ENCODE measurements around the gene SLC16A8.

Gene SLC16A8

GRCh38 chr22:38112381-38112780 is 28.4 kb upstream of the SLC16A8 start:
- no peak for DNase-seq (ENCODE audit: low spot score)

GRCh38 chr22:38111925-38112355 is 28.0 kb upstream of the SLC16A8 start:
- no peak for DNase-seq (ENCODE audit: low spot score)

DNA sequence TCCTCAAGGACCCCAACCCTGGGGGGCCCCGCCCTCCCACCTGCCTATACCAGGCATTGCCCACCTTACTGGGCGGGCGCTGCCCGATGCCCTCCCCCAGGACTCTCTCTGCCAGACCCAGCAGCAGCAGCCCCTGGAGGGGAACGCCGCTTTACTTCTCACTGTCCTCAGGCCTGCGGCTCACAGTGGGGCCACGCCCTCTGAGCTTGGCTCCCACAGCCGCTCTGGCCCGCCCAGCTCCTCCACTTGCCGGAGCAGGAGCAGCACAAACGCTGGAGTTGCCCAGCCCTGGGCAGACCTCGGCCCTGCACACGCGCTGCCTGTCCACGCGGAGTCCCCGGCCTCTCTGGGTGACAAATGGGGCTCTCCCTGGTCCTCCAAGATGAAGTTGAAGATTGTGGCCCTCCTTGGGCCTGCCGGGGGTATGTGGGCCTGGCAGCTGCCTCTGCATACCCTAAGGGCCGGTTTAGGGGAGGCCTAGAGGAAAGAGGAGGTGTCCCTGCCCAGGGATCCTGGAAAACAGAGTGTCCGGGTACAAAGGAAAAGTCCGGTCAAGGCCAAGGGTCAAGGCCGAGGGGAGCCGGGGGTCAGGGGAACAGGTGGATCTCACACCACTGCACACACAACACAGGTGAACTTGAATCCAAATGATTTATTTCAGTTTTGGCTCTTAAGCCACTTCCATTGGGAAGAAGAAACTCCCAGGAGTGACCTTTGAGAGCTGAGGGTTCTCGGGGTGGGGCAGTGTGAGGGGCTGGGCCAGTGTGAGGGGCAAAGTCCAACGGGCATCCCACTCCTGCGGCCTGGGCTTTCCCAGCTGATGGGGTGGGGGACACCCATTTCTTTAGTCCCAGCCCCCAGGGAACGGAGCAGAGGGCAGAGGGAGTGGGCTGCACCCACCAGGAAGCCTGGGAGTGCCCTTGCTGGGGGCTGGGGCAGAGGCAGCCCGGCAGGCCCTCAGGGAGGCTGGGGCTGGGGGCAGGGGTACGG is 27.2 kb upstream of the SLC16A8 start:
- peak; percentile 70 for DNase-seq (ENCODE audit: low spot score)

GRCh38 chr22:38110008-38110862 is 26.3 kb upstream of the SLC16A8 start, which contains the start of gene BAIAP2L2:
BAIAP2L2 (minus strand) TSS chr22:38110684; CDS start chr22:38110525, 159 bp downstream.
- no peak for DNase-seq (ENCODE audit: low spot score)

- no peak for DNase-seq (ENCODE audit: low spot score)
These were observed 25.5 kb upstream of the SLC16A8 start for GRCh38 chr22:38109371-38110001.

- no peak for DNase-seq (ENCODE audit: low spot score)
These were observed 24.8 kb upstream of the SLC16A8 start for GRCh38 chr22:38108561-38109319.

DNA sequence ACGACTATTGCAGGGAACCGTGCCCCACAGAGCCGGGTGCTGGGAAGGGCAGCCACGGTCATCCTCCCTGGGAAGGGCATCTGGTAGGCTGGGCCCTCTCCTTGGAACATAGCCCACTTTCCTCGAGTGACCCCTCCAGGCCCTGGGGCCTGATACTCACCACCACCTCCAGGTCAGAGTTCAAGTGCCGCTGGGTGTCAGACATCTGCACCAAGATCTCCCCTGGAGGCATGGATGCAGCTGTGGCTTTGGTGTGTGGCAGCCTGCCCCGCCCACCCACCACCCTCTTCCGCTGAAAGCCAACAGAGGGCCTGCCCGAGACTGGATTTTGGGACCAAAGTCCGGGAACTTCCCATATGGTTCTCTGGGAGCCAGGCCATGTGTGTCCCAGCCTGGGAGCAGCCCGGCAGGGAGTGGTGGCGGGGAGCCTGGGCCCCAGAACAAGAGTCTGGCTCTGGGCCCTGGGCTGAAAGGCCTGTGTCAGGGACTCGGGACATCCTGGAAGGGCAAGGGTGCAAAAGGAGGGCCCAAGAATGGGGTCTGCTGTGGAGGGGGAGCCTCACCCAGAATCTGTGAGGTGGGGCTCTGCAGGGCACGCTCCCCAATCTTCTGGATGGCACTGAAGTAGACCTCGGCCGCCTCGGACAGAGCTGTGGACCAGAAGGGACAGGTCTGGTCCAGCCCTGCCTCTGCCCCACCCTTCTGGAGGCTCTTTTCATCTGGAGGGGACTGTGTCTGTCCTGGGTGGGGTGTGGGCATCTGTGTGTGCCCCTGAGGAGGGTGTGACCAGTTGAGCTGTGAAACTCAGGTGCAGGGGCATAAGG is 23.9 kb upstream of the SLC16A8 start:
- DNase-seq (ENCODE audit: low spot score) = peak; percentile 45

GRCh38 chr22:38106814-38107578 is 23.0 kb upstream of the SLC16A8 start:
- no peak for DNase-seq (ENCODE audit: low spot score)

GRCh38 chr22:38104084-38104483 is 20.1 kb upstream of the SLC16A8 start:
- DNase-seq (ENCODE audit: low spot score) = peak; percentile 52

DNA sequence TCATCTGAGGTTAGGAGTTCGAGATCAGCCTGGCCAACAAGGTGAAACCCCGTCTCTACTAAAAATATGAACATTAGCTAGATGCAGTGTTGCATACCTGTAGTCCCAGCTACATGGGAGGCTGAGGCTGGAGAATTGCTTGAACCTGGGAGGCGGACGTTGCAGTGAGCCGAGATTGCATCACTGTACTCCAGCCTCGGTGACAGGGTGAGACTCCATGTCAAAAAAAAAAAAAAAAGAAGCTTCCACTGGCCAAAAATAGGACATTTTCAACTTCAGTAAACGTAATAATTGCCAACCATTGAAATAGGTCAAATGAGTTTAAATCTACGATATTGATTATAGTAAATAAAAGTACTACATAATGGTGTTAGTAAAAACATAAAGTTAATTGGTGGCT is 19.7 kb upstream of the SLC16A8 start:
- DNase-seq (ENCODE audit: low spot score) = no peak

DNA sequence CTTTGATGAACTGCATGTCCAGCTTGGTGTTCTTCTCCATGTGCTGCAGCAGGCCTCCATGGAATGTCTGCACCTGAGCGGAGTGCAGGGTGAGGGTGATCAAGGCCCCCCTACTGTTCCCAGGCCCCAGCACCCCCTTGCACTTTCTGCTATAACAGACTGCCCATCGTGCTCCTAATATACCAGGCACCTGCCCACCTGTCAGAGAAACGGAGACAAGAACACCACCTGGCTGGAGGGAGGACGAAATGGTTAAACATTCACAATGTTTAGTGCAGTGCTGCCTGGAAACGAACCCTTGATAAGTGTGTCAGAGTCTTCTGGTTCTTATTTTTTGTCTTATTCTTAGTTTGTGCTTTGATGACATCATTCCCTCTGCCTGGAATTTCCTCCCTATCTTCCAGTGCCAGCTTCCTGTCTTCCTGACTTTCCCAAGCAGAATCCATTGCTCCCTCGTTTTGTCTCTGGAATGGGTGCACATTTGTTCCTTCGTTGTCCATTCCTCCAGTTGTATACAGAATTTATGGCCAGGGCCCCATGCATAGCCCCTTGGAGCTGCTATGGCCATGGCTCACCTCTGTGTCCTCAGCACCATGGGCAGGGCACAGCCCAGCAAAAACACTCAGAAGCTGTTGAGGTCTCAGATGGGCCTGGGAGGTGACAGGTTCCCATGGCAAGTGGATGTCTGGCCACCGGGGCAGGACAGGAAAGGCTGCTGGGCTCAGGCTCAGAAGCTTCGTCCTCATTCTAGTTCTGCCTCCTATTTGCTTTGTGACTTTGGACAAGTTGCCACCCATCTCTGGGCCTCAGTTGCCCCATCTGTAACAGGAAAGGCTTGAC is 14.6 kb upstream of the SLC16A8 start:
- peak; percentile 80 for DNase-seq (ENCODE audit: low spot score)

DNA sequence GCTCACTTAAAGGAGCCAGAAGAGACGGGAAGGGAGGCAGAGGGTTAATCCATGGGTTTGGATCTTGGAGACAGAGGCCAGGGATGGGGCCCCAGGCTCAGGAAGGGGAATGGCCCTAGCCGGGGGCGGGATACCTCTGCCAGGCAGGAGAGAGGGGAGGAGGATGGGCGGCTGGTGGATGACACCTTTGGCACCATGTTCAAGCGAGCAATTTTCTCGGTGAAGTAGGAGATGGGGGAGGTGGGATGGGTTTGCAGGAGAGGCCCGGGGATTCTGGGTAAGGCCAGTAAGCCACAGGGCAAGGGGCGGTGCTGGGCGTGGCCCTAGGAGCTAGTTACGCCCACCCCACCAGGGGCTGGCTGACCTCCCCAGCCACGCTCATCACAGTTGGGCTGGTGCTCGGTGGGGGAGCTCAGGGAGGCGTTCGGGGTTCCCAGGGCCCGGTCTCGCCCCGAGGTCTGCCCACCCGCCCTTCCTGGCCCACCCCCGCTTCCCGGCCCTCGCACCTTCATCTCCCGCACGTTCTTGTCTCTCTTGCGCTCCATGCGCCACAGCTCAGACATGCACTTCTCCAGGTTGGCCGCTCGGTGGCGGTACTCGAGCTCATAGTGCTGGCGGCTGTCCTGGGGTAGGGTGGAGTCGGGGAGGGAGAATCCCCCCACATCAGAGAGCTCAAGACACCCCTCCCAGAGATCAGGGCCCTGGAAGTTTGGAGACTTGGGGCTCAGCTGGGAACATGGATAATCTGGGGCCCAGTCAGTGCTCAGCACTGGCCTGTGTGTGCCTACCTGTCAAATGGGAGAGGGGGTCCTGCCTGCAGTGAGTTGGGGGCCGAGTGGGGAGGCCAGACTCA is 13.8 kb upstream of the SLC16A8 start:
- DNase-seq (ENCODE audit: low spot score) = no peak

DNA sequence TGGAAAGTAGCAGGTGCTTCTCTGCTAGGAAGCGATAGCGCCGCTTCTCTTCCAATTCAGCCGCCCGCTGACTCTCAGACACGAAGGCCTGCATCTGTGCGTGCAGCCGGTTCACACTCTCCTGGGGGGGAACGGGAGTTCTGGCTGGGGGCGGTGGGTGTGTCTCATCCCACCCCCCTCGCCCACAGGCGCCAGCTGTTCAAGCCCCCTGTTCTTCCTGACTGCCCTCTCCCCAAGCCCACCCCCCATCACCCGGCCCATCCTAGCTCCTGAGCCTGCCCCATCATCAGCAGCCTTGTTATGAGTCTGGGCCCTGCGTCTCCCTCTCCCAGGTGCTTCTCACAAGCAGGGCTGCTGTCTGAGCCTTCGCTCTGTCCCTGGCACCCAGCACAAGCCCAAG is 13.1 kb upstream of the SLC16A8 start:
- DNase-seq (ENCODE audit: low spot score) = no peak

- DNase-seq (ENCODE audit: low spot score) = no peak
These were observed 5.5 kb upstream of the SLC16A8 start for GRCh38 chr22:38089474-38089851.

GRCh38 chr22:38088629-38089473 is 4.9 kb upstream of the SLC16A8 start:
- peak; percentile 88 for DNase-seq (ENCODE audit: low spot score)

GRCh38 chr22:38087855-38088254 is 3.9 kb upstream of the SLC16A8 start:
- no peak for DNase-seq (ENCODE audit: low spot score)

GRCh38 chr22:38086942-38087341 is 3.0 kb upstream of the SLC16A8 start:
- no peak for DNase-seq (ENCODE audit: low spot score)

Data from GM03348 (cell line).